Lower leg skin (tissue), 4 donors: ENCODE data around the gene MRPL46. TPM values are rescaled to one million over a fixed set of nuclear protein-coding genes. Genes with fewer than 3 reads are reported as not detected.

ENCODE experiments used
- DNase-seq, 2 donors: peaks; one replicate each; pipeline ENCODE4 v3.0.0-alpha.2; 2019; ENCODE audit warnings: low spot score in 2 of 2
- H3K4me3 ChIP-seq: fragments of 200-600 bp; sonication (generic); 2 replicates; pipeline ENCODE4 v1.5.1; 2017; ENCODE audit warnings: mild to moderate bottlenecking, low read depth; ENCODE audit not compliant: poor library complexity, severe bottlenecking
- CTCF ChIP-seq, 3 donors: fragments of 450-650 bp; IDR thresholded peaks; one replicate each; pipeline ENCODE4 v1.5.1; 2016; ENCODE audit warnings: antibody characterized with exemption in 3 of 3, mild to moderate bottlenecking in 3 of 3, moderate library complexity in 2 of 3
- POLR2A ChIP-seq, 2 donors: fragments of 450-650 bp; IDR thresholded peaks; one replicate each; pipeline ENCODE4 v1.6.1; 2016 to 2017; ENCODE audit warnings: antibody characterized with exemption in 2 of 2, mild to moderate bottlenecking in 1 of 2, moderate library complexity in 1 of 2
- WGBS, 2 donors: methylation state at CpG; one replicate each; pipeline ENCODE4 v1.1.5; 2018; 5-methylcytosine and 5-hydroxymethylcytosine counted together
- intact Hi-C: fragments of 100-400 bp; cut with DNase I; formaldehyde crosslinking; loops from one replicate; pipeline ENCODE4 v1.15.0; 2023; ENCODE audit warnings: low total_unique reads
- total RNA-seq, 4 donors: library from RNA; depleted of rRNA; stranded (reverse); fragments of >200 nt; gene quantifications; one replicate each; pipeline ENCODE4 v1.1.0, GENCODE V29; 2016

Gene MRPL46
- total RNA-seq, 4 donors from 2014 or later, result 7.6 to 28.4 (median 17.8) TPM

- TF ChIP-seq CTCF (IDR thresholded peaks at IDR 0.05) (no peak), POLR2A (IDR thresholded peaks at IDR 0.05) (no peak)
- 80 to 90% methylated on average over 11 of the region's 11 CpGs for WGBS, 2 donors
- H3K4me3 ChIP-seq, result no peak overlapping the region
- no peak for DNase-seq
- intact Hi-C loops, result no loop called here
Measured at GRCh38 chr15:88497109-88497765, 30.0 kb upstream of the MRPL46 start.

DNA sequence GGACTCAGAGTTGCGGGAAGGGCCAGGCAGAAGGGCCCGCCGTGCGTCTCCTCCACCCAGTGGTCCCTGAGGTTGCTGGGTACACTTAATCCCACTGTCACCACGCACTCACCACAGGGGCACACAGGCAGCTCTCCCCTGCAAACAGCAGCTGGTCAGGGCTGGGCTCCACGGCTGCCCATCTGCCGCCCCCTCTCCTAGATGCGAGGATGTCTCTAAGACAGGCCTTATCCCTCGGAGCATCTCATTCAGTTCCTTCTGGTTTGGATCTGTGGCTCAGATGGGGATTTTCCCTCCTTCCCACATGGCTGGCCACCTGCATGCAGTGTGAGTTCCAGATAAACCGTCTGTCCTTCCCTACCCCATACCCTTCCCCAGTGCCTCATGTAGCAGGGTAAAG is 26.7 kb upstream of the MRPL46 start:
- WGBS, 2 donors, result 77 to 84% methylated on average over 9 to 10 of the region's 10 CpGs
- TF ChIP-seq POLR2A (IDR thresholded peaks at IDR 0.05) (no peak), CTCF (IDR thresholded peaks at IDR 0.05) (no peak)
- DNase-seq, result no peak
- intact Hi-C loops, result no loop called here
- H3K4me3 ChIP-seq, result no peak overlapping the region

DNA sequence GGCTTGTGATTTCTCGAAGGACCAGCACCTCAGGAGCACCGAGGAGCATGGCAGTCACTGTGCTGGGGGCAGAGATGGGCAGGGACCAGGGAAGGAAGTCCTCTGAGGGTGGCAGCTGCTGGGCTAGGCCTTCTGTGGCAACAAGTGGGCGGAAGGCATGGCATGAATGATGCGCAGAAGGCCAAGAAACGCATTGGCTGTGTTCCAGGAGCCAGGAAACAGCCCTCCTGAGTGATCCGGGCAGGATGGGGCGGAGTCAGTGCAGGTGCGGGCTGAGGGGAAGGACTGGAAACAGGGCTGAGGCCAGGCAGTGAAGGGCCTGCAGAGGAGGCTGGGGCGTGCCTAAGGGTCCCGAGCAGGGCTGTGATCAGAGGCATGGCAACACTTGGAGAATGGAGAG is 24.0 kb upstream of the MRPL46 start:
- no peak overlapping the region for H3K4me3 ChIP-seq
- intact Hi-C loops, result no loop called here
- no peak for DNase-seq
- TF ChIP-seq CTCF (IDR thresholded peaks at IDR 0.05) (no peak), POLR2A (IDR thresholded peaks at IDR 0.05) (no peak)
- 61 to 66% methylated on average over 9 to 10 of the region's 10 CpGs for WGBS, 2 donors

DNA sequence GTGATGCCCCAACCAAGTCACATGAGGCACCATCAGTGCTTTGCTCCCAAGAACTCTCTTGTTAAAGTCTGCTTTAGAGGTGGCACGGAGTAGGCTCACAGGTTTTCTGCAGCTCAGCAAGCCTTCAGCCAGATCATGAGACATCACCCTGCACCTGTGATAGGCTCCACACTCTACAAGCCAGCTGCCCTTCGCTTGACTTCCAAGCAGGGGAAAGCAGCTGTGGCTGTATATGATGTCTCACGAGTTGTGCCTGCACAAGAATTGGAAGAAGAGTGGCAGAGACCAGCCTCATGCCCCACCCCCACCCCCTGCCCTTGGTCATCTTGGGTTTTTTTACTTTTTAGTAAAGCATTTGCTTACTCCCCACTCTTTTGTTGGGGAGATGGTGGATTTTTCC is 22.8 kb upstream of the MRPL46 start:
- intact Hi-C loops, result no loop called here
- no peak for TF ChIP-seq POLR2A (IDR thresholded peaks at IDR 0.05)
- TF ChIP-seq CTCF (IDR thresholded peaks at IDR 0.05), result no peak
- 85 to 94% methylated on average over 3 of the region's 3 CpGs for WGBS, 2 donors
- DNase-seq, result no peak
- H3K4me3 ChIP-seq, result no peak overlapping the region

- intact Hi-C loops, result no loop called here
- no peak for DNase-seq
- TF ChIP-seq POLR2A (IDR thresholded peaks at IDR 0.05), result no peak
- no peak for TF ChIP-seq CTCF (IDR thresholded peaks at IDR 0.05)
- 76 to 86% methylated on average over 4 of the region's 4 CpGs for WGBS, 2 donors
- no peak overlapping the region for H3K4me3 ChIP-seq
Measured at GRCh38 chr15:88489321-88489720, 22.1 kb upstream of the MRPL46 start.
